Measurements from ENCODE around the gene CD8B2. TPM values are rescaled to one million over a fixed set of nuclear protein-coding genes. Genes with fewer than 3 reads are reported as not detected.

The CD8B2 gene
- total and polyA plus RNA-seq, 10 of the 15 experiments (the other 5 are each of a cell fraction or from before 2014, with no cell fraction given), result 0.05 to 0.08 TPM; not detected in 8

DNA sequence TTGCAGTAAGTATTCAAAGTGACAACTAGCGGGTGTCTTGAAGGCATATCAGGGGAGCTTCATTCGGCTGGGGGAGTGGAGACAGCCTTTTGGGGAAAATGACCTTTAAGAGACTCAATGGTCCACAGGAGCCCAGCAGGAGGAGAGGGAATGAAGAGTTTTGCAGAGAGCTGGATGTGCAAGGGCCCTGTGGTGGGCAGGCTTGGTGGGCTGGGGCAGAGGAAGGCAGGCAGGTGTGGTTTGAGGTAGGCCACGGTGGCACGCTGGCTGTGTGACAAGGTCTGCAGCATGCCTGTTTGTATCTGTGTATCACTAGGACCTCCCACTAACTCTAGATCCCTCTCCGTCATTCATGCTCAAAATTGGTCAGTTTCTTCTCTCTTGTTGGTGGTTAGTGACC lies 53.7 kb downstream of the CD8B2 start (continued):
- TF ChIP-seq RCOR1 (conservative IDR thresholded peaks at IDR 0.05; ENCODE audit: low read depth, low read length) (no peak), PAX8 (IDR thresholded peaks at IDR 0.05) (no peak), HDAC2 (IDR thresholded peaks at IDR 0.05) (no peak)

DNA sequence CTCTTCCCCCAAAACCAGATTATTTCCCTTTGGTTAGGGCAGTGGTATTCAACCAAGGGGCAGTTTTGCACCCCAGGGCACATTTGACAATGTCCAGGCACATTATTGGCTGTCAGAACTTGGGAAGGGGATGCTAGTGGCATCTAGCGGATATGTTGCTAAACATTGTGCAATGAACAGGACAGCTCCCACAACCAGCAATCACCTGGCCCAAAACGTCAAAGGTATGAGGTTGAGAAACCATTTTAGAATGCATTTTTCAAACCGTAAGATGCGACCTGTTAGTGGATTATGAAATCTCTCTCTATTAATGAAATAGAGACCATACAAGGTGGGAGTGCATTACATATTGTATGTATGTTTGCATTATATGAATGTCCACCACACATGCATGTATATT lies 54.2 kb downstream of the CD8B2 start:
- H4K20me1 ChIP-seq (ENCODE audit: control insufficient read depth, insufficient read depth), result no peaks in the 10 kb centered on the region
- no peaks in the 10 kb centered on the region for H3K79me2 ChIP-seq (ENCODE audit: control insufficient read depth, insufficient read depth, low read length)
- no peaks in the 10 kb centered on the region for H3K9me3 ChIP-seq (replicated peaks; ENCODE audit: control insufficient read depth, insufficient read depth, low read length)
- ChIA-PET RAD21 (ENCODE audit: unreplicated experiment) (interaction anchor here (2.8 kb wide), 1 partner anchor 436 kb away, joined by 18 read pairs; no protein-coding TSS in a partner anchor), POLR2A (no interaction called here), SMC1A (ENCODE audit: uncharacterized antibody, unreplicated experiment) (interaction anchor here (1.4 to 2.3 kb wide), 2 partner anchors 13 to 436 kb away, joined by 4 to 11 read pairs; no protein-coding TSS in a partner anchor), CTCF (interaction anchor here (1.3 kb wide), 2 partner anchors 13 to 41 kb away, joined by 3 to 4 read pairs; no protein-coding TSS in a partner anchor)
- no peak for ATAC-seq
- H3K4me1 ChIP-seq (ENCODE audit: control insufficient read depth, insufficient read depth, low read length), result no peaks in the 10 kb centered on the region
- no TSS peak for BruUV-seq (replicated peaks)
- no peak overlapping the region for H3K9ac ChIP-seq (ENCODE audit: control insufficient read depth, insufficient read depth, low read length)
- 57% methylated on average over 4 of the region's 4 CpGs for WGBS (ENCODE audit: insufficient coverage, insufficient replicate concordance, low lambda C conversion rate, missing lambda C conversion rate)
- no peak overlapping the region for H3K4me2 ChIP-seq (ENCODE audit: control insufficient read depth, insufficient read depth)
- no peak for DNase-seq (ENCODE audit: low read depth, low spot score)
- in situ Hi-C loops (cut with MboI), result loop anchor here (5.0 kb wide), 1 partner anchor 434 kb away; no protein-coding TSS in a partner anchor
- FAIRE-seq, result no peak
- peaks cover 1 to 4% of the 10 kb centered on the region in 2 experiments; a peak in 3 of 4 replicates for H3K27me3 ChIP-seq (replicated peaks in 1 of 2; ENCODE audit: control insufficient read depth in 2 of 2, insufficient read depth in 2 of 2, low read length in 1 of 2)
- H2AFZ ChIP-seq (ENCODE audit: control insufficient read depth, low read depth, low read length), result no peak overlapping the region
- H3K4me3 ChIP-seq, result no peak overlapping the region
- no peak overlapping the region for H3K27ac ChIP-seq (ENCODE audit: control insufficient read depth, insufficient read depth)
- intact Hi-C loops (cut with micrococcal nuclease; ENCODE audit: unreplicated experiment), result loop anchor here (10.0 kb wide), 1 partner anchor 67 kb away; no protein-coding TSS in a partner anchor
- TF ChIP-seq RAD51 (IDR thresholded peaks at IDR 0.05) (no peak), SIX5 (IDR thresholded peaks at IDR 0.05; ENCODE audit: low read depth, low read length, severe bottlenecking) (no peak), CREB1 (IDR thresholded peaks at IDR 0.05; ENCODE audit: low read depth) (no peak), MEF2A (IDR thresholded peaks at IDR 0.05; ENCODE audit: insufficient read depth, low read depth, low read length) (no peak), BRCA1 (IDR thresholded peaks at IDR 0.05; ENCODE audit: low read depth, low read length) (no peak), TBL1XR1 (IDR thresholded peaks at IDR 0.05; ENCODE audit: low read depth, low read length) (no peak), SREBF2 (IDR thresholded peaks at IDR 0.05; ENCODE audit: low read length) (no peak), ZZZ3 (IDR thresholded peaks at IDR 0.05; ENCODE audit: control insufficient read depth, insufficient read length, low read depth) (no peak), PAX5 (IDR thresholded peaks at IDR 0.05; ENCODE audit: borderline replicate concordance, low read depth, low read length) (no peak), NFYB (IDR thresholded peaks at IDR 0.05; ENCODE audit: insufficient read depth, low read depth, low read length) (no peak)
- TF ChIP-seq, protein P1, sequence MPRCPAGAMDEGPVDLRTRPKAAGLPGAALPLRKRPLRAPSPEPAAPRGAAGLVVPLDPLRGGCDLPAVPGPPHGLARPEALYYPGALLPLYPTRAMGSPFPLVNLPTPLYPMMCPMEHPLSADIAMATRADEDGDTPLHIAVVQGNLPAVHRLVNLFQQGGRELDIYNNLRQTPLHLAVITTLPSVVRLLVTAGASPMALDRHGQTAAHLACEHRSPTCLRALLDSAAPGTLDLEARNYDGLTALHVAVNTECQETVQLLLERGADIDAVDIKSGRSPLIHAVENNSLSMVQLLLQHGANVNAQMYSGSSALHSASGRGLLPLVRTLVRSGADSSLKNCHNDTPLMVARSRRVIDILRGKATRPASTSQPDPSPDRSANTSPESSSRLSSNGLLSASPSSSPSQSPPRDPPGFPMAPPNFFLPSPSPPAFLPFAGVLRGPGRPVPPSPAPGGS (IDR thresholded peaks at IDR 0.05; ENCODE audit: borderline replicate concordance, insufficient read depth, low read depth, low read length, poor library complexity, severe bottlenecking), result no peak
- TF ChIP-seq, protein P2, sequence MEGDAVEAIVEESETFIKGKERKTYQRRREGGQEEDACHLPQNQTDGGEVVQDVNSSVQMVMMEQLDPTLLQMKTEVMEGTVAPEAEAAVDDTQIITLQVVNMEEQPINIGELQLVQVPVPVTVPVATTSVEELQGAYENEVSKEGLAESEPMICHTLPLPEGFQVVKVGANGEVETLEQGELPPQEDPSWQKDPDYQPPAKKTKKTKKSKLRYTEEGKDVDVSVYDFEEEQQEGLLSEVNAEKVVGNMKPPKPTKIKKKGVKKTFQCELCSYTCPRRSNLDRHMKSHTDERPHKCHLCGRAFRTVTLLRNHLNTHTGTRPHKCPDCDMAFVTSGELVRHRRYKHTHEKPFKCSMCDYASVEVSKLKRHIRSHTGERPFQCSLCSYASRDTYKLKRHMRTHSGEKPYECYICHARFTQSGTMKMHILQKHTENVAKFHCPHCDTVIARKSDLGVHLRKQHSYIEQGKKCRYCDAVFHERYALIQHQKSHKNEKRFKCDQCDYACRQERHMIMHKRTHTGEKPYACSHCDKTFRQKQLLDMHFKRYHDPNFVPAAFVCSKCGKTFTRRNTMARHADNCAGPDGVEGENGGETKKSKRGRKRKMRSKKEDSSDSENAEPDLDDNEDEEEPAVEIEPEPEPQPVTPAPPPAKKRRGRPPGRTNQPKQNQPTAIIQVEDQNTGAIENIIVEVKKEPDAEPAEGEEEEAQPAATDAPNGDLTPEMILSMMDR (IDR thresholded peaks at IDR 0.05 in 2 of 3, conservative IDR thresholded peaks at IDR 0.05 in 1 of 3; ENCODE audit: control insufficient read depth in 2 of 3, extremely low read depth in 1 of 3, insufficient read depth in 1 of 3, low read depth in 3 of 3, low read length in 3 of 3), result no peak
- H3K36me3 ChIP-seq (ENCODE audit: control insufficient read depth in 2 of 2, insufficient read depth in 2 of 2, low read length in 1 of 2), result no peaks in the 10 kb centered on the region

Measured in GM12878 (cell line).